Mucosa of gallbladder (tissue), 1 donor: ENCODE data around the gene RAB44. TPM values are rescaled to one million over a fixed set of nuclear protein-coding genes. Genes with fewer than 3 reads are reported as not detected.
A peak's percentile ranks its signal among the peaks of the same experiment; 100 is the strongest.
"Not testable (repeated sequence)": the region's sequence is repeated elsewhere in the genome, so short reads cannot be mapped to it uniquely, and the experiment has no call there.

Experiments used
- DNase-seq: peaks from one replicate; pipeline ENCODE4 v3.0.0-alpha.2; 2020; ENCODE audit warnings: low spot score
- total RNA-seq: library from RNA; stranded (reverse); gene quantifications from one replicate; pipeline ENCODE4 v1.2.1, GENCODE V29; 2021
- donor health status: DM: no; HTN: no; CAD: no.

The RAB44 gene
- total RNA-seq, result 0.75 TPM

GRCh38 chr6:36697481-36697903, at the start of gene RAB44:
RAB44 (plus strand) TSS chr6:36697826; CDS start chr6:36704236, 6,410 bp downstream.
- DNase-seq, result no peak

- DNase-seq, result no peak
Observed at GRCh38 chr6:36649086-36649485, 48.5 kb upstream of the RAB44 start.

- DNase-seq, result no peak
Observed at GRCh38 chr6:36649701-36650484, 47.7 kb upstream of the RAB44 start.

GRCh38 chr6:36650848-36651478, 46.7 kb upstream of the RAB44 start:
- DNase-seq, result no peak

GRCh38 chr6:36651659-36652379, 45.8 kb upstream of the RAB44 start:
- DNase-seq, result no peak

GRCh38 chr6:36654469-36654868, 43.2 kb upstream of the RAB44 start:
- DNase-seq, result not testable (repeated sequence)

- no peak for DNase-seq
Observed at GRCh38 chr6:36655085-36655724, 42.4 kb upstream of the RAB44 start.

GRCh38 chr6:36656441-36656840, 41.2 kb upstream of the RAB44 start:
- DNase-seq, result no peak

GRCh38 chr6:36657271-36657670, 40.4 kb upstream of the RAB44 start:
- DNase-seq, result no peak

GRCh38 chr6:36657942-36658544, 39.6 kb upstream of the RAB44 start:
- DNase-seq, result no peak

- DNase-seq, result no peak
Observed at GRCh38 chr6:36659271-36659670, 38.4 kb upstream of the RAB44 start.

GRCh38 chr6:36660771-36661471, 36.7 kb upstream of the RAB44 start:
- no peak for DNase-seq

- no peak for DNase-seq
Observed at GRCh38 chr6:36662380-36662779, 35.2 kb upstream of the RAB44 start.

GRCh38 chr6:36662827-36663256, 34.8 kb upstream of the RAB44 start:
- no peak for DNase-seq

GRCh38 chr6:36663504-36664446, 33.9 kb upstream of the RAB44 start:
- DNase-seq, result no peak

GRCh38 chr6:36665180-36665579, 32.4 kb upstream of the RAB44 start:
- no peak for DNase-seq

GRCh38 chr6:36666287-36666686, 31.3 kb upstream of the RAB44 start:
- DNase-seq, result no peak

GRCh38 chr6:36666826-36667591, 30.6 kb upstream of the RAB44 start:
- peak; percentile 79 for DNase-seq

GRCh38 chr6:36668591-36668990, 29.0 kb upstream of the RAB44 start:
- no peak for DNase-seq
